Erythroblast (primary cell): ENCODE results near the gene SYTL1.

Experiments
- GATA1 ChIP-seq: IDR thresholded peaks from 2 replicates; pipeline ENCODE4 v1.6.1; 2011; ENCODE audit warnings: low read depth, mild to moderate bottlenecking, control low read depth, low read length, moderate library complexity
- POLR2A ChIP-seq: IDR thresholded peaks from 2 replicates; pipeline ENCODE4 v1.6.1; 2011; ENCODE audit warnings: mild to moderate bottlenecking, low read length

- TF ChIP-seq POLR2A (no peak), GATA1 (no peak)
Measured at GRCh38 chr1:27365372-27366112, 23.7 kb downstream of the SYTL1 start.
